GM18505 (cell line): ENCODE results near the gene MLYCD.

Experiments
- ATAC-seq: cut with Tn5 transposase; IDR thresholded peaks from one replicate; pipeline ENCODE4 v1.9.1; 2021; ENCODE audit not compliant: unreplicated experiment
- POLR2A ChIP-seq: IDR thresholded peaks from 4 replicates; pipeline ENCODE4 v1.6.1; 2011; ENCODE audit warnings: borderline replicate concordance; ENCODE audit not compliant: insufficient read depth, insufficient read length; ENCODE audit errors: extremely low read depth

Gene MLYCD

GRCh38 chr16:83898463-83899271 lies at the start of gene MLYCD:
TSS of gene MLYCD (plus strand) at chr16:83899115. CDS start at chr16:83899145, 30 bp downstream.
- peak; percentile 62 for TF ChIP-seq POLR2A
- peak; percentile 87 for ATAC-seq

DNA sequence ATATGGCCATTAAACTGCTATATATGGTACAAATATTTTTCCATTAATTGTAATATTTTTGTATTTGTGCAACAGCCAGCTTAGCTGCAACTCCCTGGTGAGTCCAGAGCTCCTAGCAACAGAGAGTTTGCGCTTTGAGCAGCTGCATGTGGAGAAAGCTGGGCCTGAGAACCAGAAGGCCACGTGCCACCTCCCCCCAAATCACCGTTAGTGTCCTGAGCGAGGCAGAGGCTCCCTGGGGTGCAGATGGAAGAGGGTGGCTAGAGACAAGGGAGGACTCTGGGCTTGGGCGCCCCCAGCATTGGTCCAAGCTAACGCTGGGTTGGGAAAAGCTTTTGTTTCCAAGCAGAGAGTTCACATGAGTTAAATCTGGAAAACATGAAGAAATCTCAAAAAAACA lies 49.5 kb upstream of the MLYCD start:
- TF ChIP-seq POLR2A = no peak
- no peak for ATAC-seq

DNA sequence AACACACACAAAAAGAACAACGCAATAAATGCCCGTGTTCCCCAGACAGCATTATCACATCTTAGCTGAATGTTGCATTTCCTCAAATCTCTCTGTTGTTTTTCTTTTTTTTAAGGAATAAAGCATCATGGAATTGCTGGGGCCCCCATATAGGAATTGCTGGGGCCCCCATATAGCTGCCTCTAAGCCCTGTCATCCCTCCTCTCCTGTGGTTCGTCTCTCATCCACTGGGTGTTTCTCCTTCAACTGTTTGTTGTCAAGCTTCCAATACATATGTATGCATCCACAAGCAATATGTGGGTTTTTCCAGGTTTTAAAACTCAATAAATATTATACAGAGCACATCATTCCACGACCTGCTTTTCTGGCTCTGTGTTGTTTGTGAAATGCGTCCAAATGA lies 48.0 kb upstream of the MLYCD start:
- no peak for TF ChIP-seq POLR2A
- no peak for ATAC-seq

DNA sequence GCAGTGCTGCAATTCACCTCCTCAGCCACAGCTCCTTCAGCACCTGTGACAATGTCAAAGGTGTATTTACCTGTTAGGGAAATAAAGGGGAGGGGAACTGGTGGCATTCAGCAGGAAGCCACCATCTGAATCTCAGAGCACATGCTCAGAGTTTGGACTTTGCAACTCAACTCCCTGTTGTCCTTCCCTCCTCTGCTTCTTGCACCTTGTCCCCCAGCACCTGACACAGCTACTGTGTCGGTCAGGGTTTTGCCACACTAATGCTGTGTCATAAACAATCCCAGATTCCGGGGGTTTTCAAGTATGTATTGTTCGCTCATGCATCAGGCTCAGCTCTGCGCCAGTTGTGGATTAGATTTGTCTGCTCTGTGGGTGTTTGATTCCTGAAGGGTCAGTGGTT lies 47.4 kb upstream of the MLYCD start:
- TF ChIP-seq POLR2A = no peak
- ATAC-seq = no peak

GRCh38 chr16:83852774-83853173 lies 46.1 kb upstream of the MLYCD start:
- no peak for ATAC-seq
- TF ChIP-seq POLR2A = no peak

DNA sequence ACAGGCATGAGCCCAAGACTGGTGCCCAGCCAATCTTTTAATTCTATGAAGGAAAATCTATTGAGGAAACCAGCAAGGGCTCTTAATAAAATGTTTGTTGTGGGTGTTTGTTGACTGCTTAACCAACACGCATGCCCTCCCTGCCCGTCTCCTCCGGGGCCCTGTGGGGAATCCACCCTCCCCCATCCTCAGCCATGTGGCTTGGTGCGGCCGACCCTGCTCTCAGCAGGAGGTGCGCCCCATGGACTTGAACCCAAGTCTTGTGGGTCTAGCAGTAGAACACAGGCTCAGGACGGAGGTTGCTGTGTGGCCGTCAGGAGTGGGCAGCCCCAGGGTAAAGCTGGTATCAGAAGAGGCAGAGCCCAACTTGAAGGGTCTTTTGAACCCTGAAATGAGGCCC lies 45.1 kb upstream of the MLYCD start:
- no peak for TF ChIP-seq POLR2A
- no peak for ATAC-seq

DNA sequence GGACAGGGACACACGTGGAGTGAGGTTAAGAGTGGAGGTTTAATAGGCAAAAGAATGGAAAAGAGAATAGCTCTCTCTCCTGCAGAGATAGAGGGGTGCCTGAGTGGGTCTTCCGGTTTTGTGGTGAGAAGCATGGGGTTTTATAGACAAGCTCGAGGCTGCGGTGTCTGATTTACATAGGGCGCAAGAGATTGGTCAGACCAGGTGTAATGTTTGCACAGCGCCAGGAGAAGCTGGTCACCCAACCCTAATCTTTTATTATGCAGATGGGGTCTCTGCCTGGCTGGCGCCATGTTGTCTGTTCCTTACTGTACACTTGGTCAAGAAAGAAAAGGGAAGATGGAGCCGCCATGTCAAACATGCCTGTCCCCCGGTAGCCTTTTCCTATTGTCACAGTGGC lies 44.5 kb upstream of the MLYCD start:
- ATAC-seq = no peak
- TF ChIP-seq POLR2A = no peak

DNA sequence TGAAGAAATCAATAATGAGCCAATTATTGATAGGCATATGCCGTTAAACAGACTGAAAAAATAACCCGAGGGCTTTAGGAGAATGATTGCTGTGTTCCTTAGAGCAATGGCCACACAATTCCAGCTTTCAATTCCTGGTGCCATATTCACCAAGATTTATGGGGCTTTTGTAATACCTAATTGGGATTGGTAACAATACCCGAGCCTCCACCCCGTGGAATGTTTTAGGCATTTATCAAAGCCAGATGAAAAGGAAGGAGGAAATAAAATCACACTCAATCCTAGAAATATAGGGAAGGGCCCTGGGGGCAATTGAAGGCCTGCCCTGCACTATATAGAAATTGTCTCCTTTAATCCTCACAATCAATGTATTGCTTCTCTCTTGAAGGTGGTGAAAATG lies 42.1 kb upstream of the MLYCD start:
- no peak for ATAC-seq
- TF ChIP-seq POLR2A = no peak

GRCh38 chr16:83859265-83859664 lies 39.6 kb upstream of the MLYCD start:
- ATAC-seq = no peak
- TF ChIP-seq POLR2A = no peak

GRCh38 chr16:83862661-83863060 lies 36.3 kb upstream of the MLYCD start:
- ATAC-seq = no peak
- TF ChIP-seq POLR2A = no peak

GRCh38 chr16:83863682-83864081 lies 35.2 kb upstream of the MLYCD start:
- no peak for TF ChIP-seq POLR2A
- ATAC-seq = no peak

GRCh38 chr16:83870830-83871229 lies 28.1 kb upstream of the MLYCD start:
- TF ChIP-seq POLR2A = no peak
- no peak for ATAC-seq

- ATAC-seq = no peak
- no peak for TF ChIP-seq POLR2A
Observed at GRCh38 chr16:83878838-83879237, 20.1 kb upstream of the MLYCD start.

GRCh38 chr16:83882163-83882885 lies 16.6 kb upstream of the MLYCD start:
- no peak for TF ChIP-seq POLR2A
- no peak for ATAC-seq
